ENCODE measurements around the gene PSME2.

DNA sequence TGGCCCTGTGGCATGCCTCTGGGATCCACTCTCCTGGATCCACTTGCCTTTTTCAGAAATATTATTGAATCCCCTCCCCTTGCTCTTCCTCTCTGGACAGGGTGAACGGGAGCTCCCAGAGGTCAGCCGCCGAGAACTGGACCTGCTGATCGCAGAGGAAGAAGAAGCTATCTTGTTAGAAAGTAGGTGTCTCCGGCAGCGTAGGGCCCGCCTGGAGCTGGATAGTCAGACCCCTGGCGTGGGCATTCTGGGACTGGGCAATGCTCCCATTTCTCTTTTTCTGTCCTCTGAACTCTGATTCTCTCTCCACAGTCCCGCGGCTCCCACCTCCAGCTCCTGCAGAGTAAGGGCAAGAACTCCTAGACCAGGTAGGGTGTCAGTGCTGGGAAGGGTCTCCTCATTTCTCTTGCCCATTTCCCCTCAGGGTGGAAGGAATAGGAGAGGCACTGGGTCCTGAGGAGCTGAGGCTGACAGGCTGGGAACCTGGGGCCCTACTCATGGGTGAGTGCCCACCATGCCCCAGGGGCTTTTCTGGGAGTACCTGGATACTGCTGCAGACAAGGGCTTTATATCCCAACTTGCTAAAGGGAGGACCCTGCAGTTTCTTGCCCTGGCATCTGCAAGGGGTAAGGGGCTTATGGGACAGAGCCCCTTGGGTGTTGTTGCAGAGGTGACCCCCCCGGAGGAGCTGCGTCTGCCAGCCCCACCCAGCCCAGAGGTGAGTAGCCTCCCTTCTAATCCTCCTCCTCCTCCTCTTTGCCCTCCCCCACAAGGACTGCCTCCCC is 30.8 kb upstream of the PSME2 start:
- TF ChIP-seq POLR2A (IDR thresholded peaks at IDR 0.05; ENCODE audit: low read length) (no peak), GATA1 (IDR thresholded peaks at IDR 0.05; ENCODE audit: low read depth, low read length) (no peak)
